Measurements from ENCODE around the gene TMEM232. TPM values are rescaled to one million over a fixed set of nuclear protein-coding genes. Genes with fewer than 3 reads are reported as not detected.

TMEM232 gene
- total RNA-seq, 2 donors from 2014 or later, result 3.9 to 4.2 TPM

- 93% methylated on average over 3 of the region's 3 CpGs; no CpG with 5 or more reads in 1 of the 2 experiments for WGBS, 2 experiments (ENCODE audit: insufficient coverage in 1 of 2, insufficient read length in 1 of 2)
Measured at GRCh38 chr5:110409571-110409970, 316.9 kb downstream of the TMEM232 start.

GRCh38 chr5:110402562-110402961 lies 323.9 kb downstream of the TMEM232 start:
- H3K9ac ChIP-seq (ENCODE audit: extremely low read depth, low read length, poor library complexity, severe bottlenecking), result no peak overlapping the region
- no peak for TF ChIP-seq CTCF (conservative IDR thresholded peaks at IDR 0.05)
- Mint-ChIP-seq H3K4me3 (no peak overlapping the region), H3K36me3 (ENCODE audit: low read depth) (no peaks in the 10 kb centered on the region), H3K27me3 (ENCODE audit: insufficient read depth) (no peaks in the 10 kb centered on the region), H3K9me3 (no peaks in the 10 kb centered on the region), H3K4me1 (no peaks in the 10 kb centered on the region), H3K27ac (no peak overlapping the region)
- no peak for DNase-seq
- H3K27me3 ChIP-seq (ENCODE audit: control insufficient read depth, insufficient read depth, low read length, poor library complexity, severe bottlenecking), result no peaks in the 10 kb centered on the region
- H3K4me1 ChIP-seq (ENCODE audit: control insufficient read depth, insufficient read depth, low read length), result peaks cover 3% of the 10 kb centered on the region
- H3K9me3 ChIP-seq (ENCODE audit: control insufficient read depth, low read length), result no peaks in the 10 kb centered on the region
- no peak overlapping the region for H3K27ac ChIP-seq (ENCODE audit: low read depth, low read length)
- H3K36me3 ChIP-seq (ENCODE audit: control insufficient read depth, insufficient read depth, low read length), result no peaks in the 10 kb centered on the region
- WGBS, 2 experiments (ENCODE audit: insufficient coverage in 1 of 2, insufficient read length in 1 of 2), result 83 to 89% methylated on average over 1 of the region's 1 CpG
- no peak overlapping the region for H3K4me3 ChIP-seq (ENCODE audit: low read length)

More at GRCh38 chr5:110409571-110409970, 316.9 kb downstream of the TMEM232 start:
- H3K36me3 Mint-ChIP-seq (ENCODE audit: low read depth), result no peaks in the 10 kb centered on the region
- H3K27me3 Mint-ChIP-seq (ENCODE audit: insufficient read depth), result no peaks in the 10 kb centered on the region
- H3K4me3 Mint-ChIP-seq, result no peak overlapping the region
- no peak overlapping the region for H3K4me3 ChIP-seq (ENCODE audit: low read length)
- H3K9me3 Mint-ChIP-seq, result no peaks in the 10 kb centered on the region
- H3K4me1 Mint-ChIP-seq, result peaks cover 7% of the 10 kb centered on the region
- no peaks in the 10 kb centered on the region for H3K4me1 ChIP-seq (ENCODE audit: control insufficient read depth, insufficient read depth, low read length)
- H3K27ac ChIP-seq (ENCODE audit: low read depth, low read length), result no peak overlapping the region
- no peak for TF ChIP-seq CTCF (conservative IDR thresholded peaks at IDR 0.05)
- H3K36me3 ChIP-seq (ENCODE audit: control insufficient read depth, insufficient read depth, low read length), result no peaks in the 10 kb centered on the region
- H3K27me3 ChIP-seq (ENCODE audit: control insufficient read depth, insufficient read depth, low read length, poor library complexity, severe bottlenecking), result no peaks in the 10 kb centered on the region
- H3K9ac ChIP-seq (ENCODE audit: extremely low read depth, low read length, poor library complexity, severe bottlenecking), result no peak overlapping the region
- DNase-seq, result no peak
- H3K27ac Mint-ChIP-seq, result no peak overlapping the region
- H3K9me3 ChIP-seq (ENCODE audit: control insufficient read depth, low read length), result no peaks in the 10 kb centered on the region

GRCh38 chr5:110401881-110402280 lies 324.6 kb downstream of the TMEM232 start:
- Histone ChIP-seq H3K9ac (ENCODE audit: extremely low read depth, low read length, poor library complexity, severe bottlenecking) (no peak overlapping the region), H3K27ac (ENCODE audit: low read depth, low read length) (no peak overlapping the region), H3K36me3 (ENCODE audit: control insufficient read depth, insufficient read depth, low read length) (no peaks in the 10 kb centered on the region), H3K9me3 (ENCODE audit: control insufficient read depth, low read length) (no peaks in the 10 kb centered on the region), H3K4me3 (ENCODE audit: low read length) (no peak overlapping the region), H3K27me3 (ENCODE audit: control insufficient read depth, insufficient read depth, low read length, poor library complexity, severe bottlenecking) (no peaks in the 10 kb centered on the region), H3K4me1 (ENCODE audit: control insufficient read depth, insufficient read depth, low read length) (peaks cover 3% of the 10 kb centered on the region)
- no peak for TF ChIP-seq CTCF (conservative IDR thresholded peaks at IDR 0.05)
- no peak for DNase-seq
- Mint-ChIP-seq H3K9me3 (no peaks in the 10 kb centered on the region), H3K4me3 (no peak overlapping the region), H3K4me1 (no peaks in the 10 kb centered on the region), H3K36me3 (ENCODE audit: low read depth) (no peaks in the 10 kb centered on the region), H3K27ac (no peak overlapping the region), H3K27me3 (ENCODE audit: insufficient read depth) (no peaks in the 10 kb centered on the region)
- 92 to 95% methylated on average over 2 to 4 of the region's 4 CpGs for WGBS, 2 experiments (ENCODE audit: insufficient coverage in 1 of 2, insufficient read length in 1 of 2)

Data from endodermal cell (in vitro differentiated cells).